Measurements from ENCODE around the gene TTC3. TPM values are rescaled to one million over a fixed set of nuclear protein-coding genes. Genes with fewer than 3 reads are reported as not detected.
A peak's percentile ranks its signal among the peaks of the same experiment; 100 is the strongest.

Gene TTC3
- total RNA-seq, 1 donor from 2014 or later = 61.8 TPM

- intact Hi-C loops (cut with micrococcal nuclease) = no loop called here
- no peak overlapping the region for H3K27ac Mint-ChIP-seq
- no peaks in the 10 kb centered on the region for H3K4me1 Mint-ChIP-seq (ENCODE audit: low read depth)
- no peak overlapping the region for H3K4me3 Mint-ChIP-seq
- DNase-seq (ENCODE audit: low spot score) = no peak
- H3K9me3 Mint-ChIP-seq = no peaks in the 10 kb centered on the region
- no peaks in the 10 kb centered on the region for H3K27me3 Mint-ChIP-seq (ENCODE audit: insufficient read depth)
- H3K36me3 Mint-ChIP-seq (ENCODE audit: low read depth) = peaks cover 26% of the 10 kb centered on the region
Measured at GRCh38 chr21:37199057-37199924, 126.2 kb downstream of the TTC3 start.

- Mint-ChIP-seq H3K27me3 (ENCODE audit: insufficient read depth) (no peaks in the 10 kb centered on the region), H3K9me3 (no peaks in the 10 kb centered on the region), H3K4me1 (ENCODE audit: low read depth) (no peaks in the 10 kb centered on the region), H3K27ac (no peak overlapping the region), H3K36me3 (ENCODE audit: low read depth) (peaks cover 19% of the 10 kb centered on the region), H3K4me3 (no peak overlapping the region)
- intact Hi-C loops (cut with micrococcal nuclease) = no loop called here
- no peak for DNase-seq (ENCODE audit: low spot score)
Measured at GRCh38 chr21:37200641-37201480, 127.8 kb downstream of the TTC3 start.

- no peak overlapping the region for H3K4me3 Mint-ChIP-seq
- no peak overlapping the region for H3K27ac Mint-ChIP-seq
- peaks cover 16% of the 10 kb centered on the region for H3K4me1 Mint-ChIP-seq (ENCODE audit: low read depth)
- intact Hi-C loops (cut with micrococcal nuclease) = no loop called here
- no peaks in the 10 kb centered on the region for H3K27me3 Mint-ChIP-seq (ENCODE audit: insufficient read depth)
- H3K9me3 Mint-ChIP-seq = no peaks in the 10 kb centered on the region
- DNase-seq (ENCODE audit: low spot score) = no peak
- peaks cover 19% of the 10 kb centered on the region for H3K36me3 Mint-ChIP-seq (ENCODE audit: low read depth)
Measured at GRCh38 chr21:37202221-37203110, 129.4 kb downstream of the TTC3 start.

- DNase-seq (ENCODE audit: low spot score) = no peak
- H3K4me1 Mint-ChIP-seq (ENCODE audit: low read depth) = peaks cover 28% of the 10 kb centered on the region
- H3K27me3 Mint-ChIP-seq (ENCODE audit: insufficient read depth) = no peaks in the 10 kb centered on the region
- intact Hi-C loops (cut with micrococcal nuclease) = no loop called here
- no peak overlapping the region for H3K27ac Mint-ChIP-seq
- no peaks in the 10 kb centered on the region for H3K9me3 Mint-ChIP-seq
- H3K4me3 Mint-ChIP-seq = no peak overlapping the region
- H3K36me3 Mint-ChIP-seq (ENCODE audit: low read depth) = peaks cover 15% of the 10 kb centered on the region
Measured at GRCh38 chr21:37204580-37204979, 131.5 kb downstream of the TTC3 start.

- no peak overlapping the region for H3K4me3 Mint-ChIP-seq
- peaks cover 5% of the 10 kb centered on the region for H3K27me3 Mint-ChIP-seq (ENCODE audit: insufficient read depth)
- peaks cover 28% of the 10 kb centered on the region for H3K4me1 Mint-ChIP-seq (ENCODE audit: low read depth)
- peaks cover 12% of the 10 kb centered on the region for H3K36me3 Mint-ChIP-seq (ENCODE audit: low read depth)
- no peak overlapping the region for H3K27ac Mint-ChIP-seq
- peaks cover 2% of the 10 kb centered on the region for H3K9me3 Mint-ChIP-seq
- DNase-seq (ENCODE audit: low spot score) = no peak
- intact Hi-C loops (cut with micrococcal nuclease) = no loop called here
Measured at GRCh38 chr21:37206496-37206895, 133.4 kb downstream of the TTC3 start.

- peaks cover 5% of the 10 kb centered on the region for H3K27me3 Mint-ChIP-seq (ENCODE audit: insufficient read depth)
- intact Hi-C loops (cut with micrococcal nuclease) = no loop called here
- H3K36me3 Mint-ChIP-seq (ENCODE audit: low read depth) = peaks cover 10% of the 10 kb centered on the region
- H3K9me3 Mint-ChIP-seq = peaks cover 5% of the 10 kb centered on the region
- H3K4me1 Mint-ChIP-seq (ENCODE audit: low read depth) = peaks cover 28% of the 10 kb centered on the region
- peak overlapping the region; percentile 42 for H3K4me3 Mint-ChIP-seq
- no peak for DNase-seq (ENCODE audit: low spot score)
- H3K27ac Mint-ChIP-seq = no peak overlapping the region
Measured at GRCh38 chr21:37207441-37208009, 134.5 kb downstream of the TTC3 start.

- Mint-ChIP-seq H3K36me3 (ENCODE audit: low read depth) (peaks cover 6% of the 10 kb centered on the region), H3K27me3 (ENCODE audit: insufficient read depth) (peaks cover 5% of the 10 kb centered on the region), H3K4me1 (ENCODE audit: low read depth) (peaks cover 28% of the 10 kb centered on the region), H3K9me3 (peaks cover 5% of the 10 kb centered on the region), H3K4me3 (peak overlapping the region; percentile 42), H3K27ac (peak overlapping the region; percentile 77)
- intact Hi-C loops (cut with micrococcal nuclease) = no loop called here
- DNase-seq (ENCODE audit: low spot score) = peak; percentile 17
Measured at GRCh38 chr21:37208056-37208721, 135.1 kb downstream of the TTC3 start.

GRCh38 chr21:37208741-37209225 lies 135.7 kb downstream of the TTC3 start:
- no peak for DNase-seq (ENCODE audit: low spot score)
- intact Hi-C loops (cut with micrococcal nuclease) = no loop called here
- Mint-ChIP-seq H3K4me3 (no peak overlapping the region), H3K4me1 (ENCODE audit: low read depth) (peaks cover 28% of the 10 kb centered on the region), H3K27ac (peak overlapping the region; percentile 77), H3K9me3 (peaks cover 5% of the 10 kb centered on the region), H3K27me3 (ENCODE audit: insufficient read depth) (peaks cover 5% of the 10 kb centered on the region), H3K36me3 (ENCODE audit: low read depth) (peaks cover 6% of the 10 kb centered on the region)

GRCh38 chr21:37210130-37210529 lies 137.1 kb downstream of the TTC3 start:
- H3K4me1 Mint-ChIP-seq (ENCODE audit: low read depth) = peaks cover 28% of the 10 kb centered on the region
- H3K36me3 Mint-ChIP-seq (ENCODE audit: low read depth) = peaks cover 6% of the 10 kb centered on the region
- no peak overlapping the region for H3K4me3 Mint-ChIP-seq
- H3K27ac Mint-ChIP-seq = no peak overlapping the region
- peaks cover 5% of the 10 kb centered on the region for H3K9me3 Mint-ChIP-seq
- DNase-seq (ENCODE audit: low spot score) = no peak
- peaks cover 5% of the 10 kb centered on the region for H3K27me3 Mint-ChIP-seq (ENCODE audit: insufficient read depth)
- intact Hi-C loops (cut with micrococcal nuclease) = no loop called here

- DNase-seq (ENCODE audit: low spot score) = no peak
- Mint-ChIP-seq H3K36me3 (ENCODE audit: low read depth) (peaks cover 6% of the 10 kb centered on the region), H3K4me1 (ENCODE audit: low read depth) (peaks cover 28% of the 10 kb centered on the region), H3K27me3 (ENCODE audit: insufficient read depth) (peaks cover 5% of the 10 kb centered on the region), H3K9me3 (peaks cover 5% of the 10 kb centered on the region), H3K27ac (no peak overlapping the region), H3K4me3 (no peak overlapping the region)
- intact Hi-C loops (cut with micrococcal nuclease) = no loop called here
Measured at GRCh38 chr21:37210799-37211198, 137.7 kb downstream of the TTC3 start.

GRCh38 chr21:37214952-37215351 lies 141.9 kb downstream of the TTC3 start:
- intact Hi-C loops (cut with micrococcal nuclease) = no loop called here

More at GRCh38 chr21:37214952-37215351, 141.9 kb downstream of the TTC3 start:
- peaks cover 7% of the 10 kb centered on the region for H3K4me1 Mint-ChIP-seq (ENCODE audit: low read depth)
- peaks cover 4% of the 10 kb centered on the region for H3K36me3 Mint-ChIP-seq (ENCODE audit: low read depth)
- H3K27me3 Mint-ChIP-seq (ENCODE audit: insufficient read depth) = peaks cover 5% of the 10 kb centered on the region
- H3K4me3 Mint-ChIP-seq = no peak overlapping the region
- no peak overlapping the region for H3K27ac Mint-ChIP-seq
- DNase-seq (ENCODE audit: low spot score) = no peak
- H3K9me3 Mint-ChIP-seq = peaks cover 5% of the 10 kb centered on the region
